AG04449 (cell line): ENCODE results near the gene CCL11.

Experiments used
- CTCF ChIA-PET: fragments of 350-600 bp; formaldehyde crosslinking; extraction: SDS; loops from one replicate; lab custom pipeline; 2021; ENCODE audit warnings: antibody characterized with exemption; lab: Yijun Ruan, JAX
- POLR2A ChIA-PET: fragments of 400-600, 350-600 bp; formaldehyde crosslinking; extraction: SDS; loops from one replicate; lab custom pipeline; 2020; ENCODE audit warnings: antibody characterized with exemption, inconsistent platforms; lab: Yijun Ruan, JAX
- DNase-seq: peaks from one replicate; pipeline ENCODE4 v3.0.0-alpha.2; 2010; ENCODE audit warnings: low read depth, low spot score
- H3K4me3 ChIP-seq: 2 replicates; pipeline ENCODE4 v1.5.1; 2011; ENCODE audit warnings: low read depth, mild to moderate bottlenecking, control low read depth, low read length
- TF ChIP-seq, protein P1 (sequence below): IDR thresholded peaks from one replicate; pipeline ENCODE4 v1.5.1; 2011; ENCODE audit warnings: mild to moderate bottlenecking, moderate library complexity, low read length, control low read depth, inconsistent platforms; ENCODE audit not compliant: insufficient read depth; ENCODE audit errors: missing control alignments

Gene CCL11

DNA sequence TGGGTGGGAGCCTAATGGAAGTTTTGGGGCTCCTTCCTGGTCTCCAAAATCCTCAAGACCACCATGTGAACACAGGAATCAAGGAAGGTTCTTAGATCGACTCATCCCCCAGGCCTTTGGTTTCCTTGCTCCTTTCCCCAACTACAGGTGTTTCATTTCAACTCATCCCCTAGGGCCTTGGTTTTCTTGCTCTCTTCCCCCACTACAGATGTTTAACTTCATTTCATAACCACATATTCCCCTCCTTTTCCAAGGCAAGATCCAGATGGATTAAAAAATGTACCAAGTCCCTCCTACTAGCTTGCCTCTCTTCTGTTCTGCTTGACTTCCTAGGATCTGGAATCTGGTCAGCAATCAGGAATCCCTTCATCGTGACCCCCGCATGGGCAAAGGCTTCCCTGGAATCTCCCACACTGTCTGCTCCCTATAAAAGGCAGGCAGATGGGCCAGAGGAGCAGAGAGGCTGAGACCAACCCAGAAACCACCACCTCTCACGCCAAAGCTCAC, at the start of gene CCL11:
CCL11 (plus strand) TSS at position 457 of the 507 bp plus-strand sequence. CDS start 67 bp downstream, outside the sequence.
- DNase-seq: no peak
- no peak within 1 kb of the TSS for H3K4me3 ChIP-seq
- CTCF ChIA-PET: interaction anchor here (1.0 to 2.4 kb wide), 2 partner anchors 76 to 85 kb away, joined by 4 to 7 read pairs; no protein-coding TSS in a partner anchor
- TF ChIP-seq, protein P1, sequence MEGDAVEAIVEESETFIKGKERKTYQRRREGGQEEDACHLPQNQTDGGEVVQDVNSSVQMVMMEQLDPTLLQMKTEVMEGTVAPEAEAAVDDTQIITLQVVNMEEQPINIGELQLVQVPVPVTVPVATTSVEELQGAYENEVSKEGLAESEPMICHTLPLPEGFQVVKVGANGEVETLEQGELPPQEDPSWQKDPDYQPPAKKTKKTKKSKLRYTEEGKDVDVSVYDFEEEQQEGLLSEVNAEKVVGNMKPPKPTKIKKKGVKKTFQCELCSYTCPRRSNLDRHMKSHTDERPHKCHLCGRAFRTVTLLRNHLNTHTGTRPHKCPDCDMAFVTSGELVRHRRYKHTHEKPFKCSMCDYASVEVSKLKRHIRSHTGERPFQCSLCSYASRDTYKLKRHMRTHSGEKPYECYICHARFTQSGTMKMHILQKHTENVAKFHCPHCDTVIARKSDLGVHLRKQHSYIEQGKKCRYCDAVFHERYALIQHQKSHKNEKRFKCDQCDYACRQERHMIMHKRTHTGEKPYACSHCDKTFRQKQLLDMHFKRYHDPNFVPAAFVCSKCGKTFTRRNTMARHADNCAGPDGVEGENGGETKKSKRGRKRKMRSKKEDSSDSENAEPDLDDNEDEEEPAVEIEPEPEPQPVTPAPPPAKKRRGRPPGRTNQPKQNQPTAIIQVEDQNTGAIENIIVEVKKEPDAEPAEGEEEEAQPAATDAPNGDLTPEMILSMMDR: no peak
- POLR2A ChIA-PET: no interaction called here

DNA sequence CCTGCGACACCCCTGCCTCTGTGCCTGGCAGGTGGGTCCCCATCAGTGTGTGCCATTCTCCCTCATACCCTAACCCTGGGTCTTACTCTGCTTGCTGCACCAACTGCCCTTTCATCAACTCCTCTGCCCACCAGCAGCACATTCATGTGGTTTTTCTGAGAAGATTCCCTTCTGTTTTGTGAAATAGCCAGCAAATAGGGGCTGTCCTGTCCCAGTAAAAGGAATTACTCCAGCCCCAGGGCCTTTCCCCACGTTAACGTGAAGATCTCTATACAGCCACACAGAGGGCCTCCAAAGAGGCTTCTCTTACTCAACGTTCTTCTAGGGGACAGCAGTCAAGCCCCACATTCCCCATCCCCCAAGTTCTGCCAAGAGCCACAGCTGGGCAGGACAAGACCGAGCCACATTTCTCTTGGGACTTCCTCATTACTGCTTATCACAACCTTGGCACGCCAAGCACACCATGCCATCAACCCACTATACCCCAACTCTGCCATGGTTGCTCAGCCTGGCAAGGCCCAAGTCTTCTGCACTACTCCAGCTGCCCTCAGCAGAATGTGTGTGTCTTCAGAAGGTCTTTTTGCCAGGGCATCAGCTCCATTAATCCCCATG, 49.2 kb upstream of the CCL11 start:
- ChIA-PET POLR2A (interaction anchor here (1.2 kb wide), 1 partner anchor 16 kb away, joined by 4 read pairs; no protein-coding TSS in a partner anchor), CTCF (interaction anchor here (0.8 to 3.4 kb wide), 3 partner anchors 13 to 124 kb away, joined by 3 to 14 read pairs (median 7); no protein-coding TSS in a partner anchor)
- TF ChIP-seq, protein P1: no peak
- H3K4me3 ChIP-seq: no peak overlapping the region
- DNase-seq: no peak

DNA sequence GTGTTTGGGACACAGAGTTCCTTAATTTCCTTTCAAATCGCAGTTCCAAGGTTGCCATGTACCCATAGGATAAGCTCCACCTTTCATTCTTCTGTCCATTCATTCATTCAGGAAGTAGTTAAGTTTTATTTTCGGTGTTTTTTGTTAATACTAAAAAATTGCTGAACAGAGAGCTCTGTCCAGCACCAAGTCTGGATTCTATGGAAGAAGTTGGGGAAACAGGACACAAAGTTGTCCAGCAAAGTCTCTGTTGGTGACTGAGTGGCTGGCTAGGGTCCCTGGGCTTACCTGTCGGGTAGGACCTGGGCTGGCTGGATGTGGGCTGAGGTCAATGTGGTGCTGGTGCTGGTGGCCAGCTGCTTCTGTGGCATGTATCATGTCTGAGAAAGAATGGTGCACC, 48.1 kb upstream of the CCL11 start:
- H3K4me3 ChIP-seq: no peak overlapping the region
- POLR2A ChIA-PET: interaction anchor here (1.4 kb wide), 1 partner anchor 15 kb away, joined by 5 read pairs; no protein-coding TSS in a partner anchor
- TF ChIP-seq, protein P1: no peak
- CTCF ChIA-PET: interaction anchor here (1.5 to 3.1 kb wide), 2 partner anchors 37 to 124 kb away, joined by 7 to 23 read pairs; partner anchors contain the start of gene CCL1
- no peak for DNase-seq

DNA sequence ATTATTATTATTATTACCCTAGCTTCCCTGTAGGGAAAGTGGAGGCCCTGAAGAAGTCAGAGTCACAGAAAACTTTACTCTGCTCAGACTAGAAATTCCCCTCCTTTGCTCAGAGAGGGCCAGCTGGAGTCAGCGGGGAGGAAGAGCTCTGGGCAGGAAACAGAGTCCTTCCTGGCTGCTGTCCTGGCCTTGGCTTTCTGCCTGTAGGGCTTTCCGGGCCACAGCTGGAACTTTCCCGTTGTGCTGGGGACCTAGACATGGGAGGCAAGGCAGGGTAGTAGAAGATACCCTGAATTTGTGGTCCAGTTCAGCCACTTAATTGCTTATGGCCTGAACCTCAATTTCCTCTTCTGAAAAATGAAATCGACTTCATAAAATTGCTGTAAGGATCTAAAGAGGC, 44.5 kb upstream of the CCL11 start:
- ChIA-PET CTCF (interaction anchor here (1.4 to 1.8 kb wide), 2 partner anchors 65 to 120 kb away, joined by 4 to 6 read pairs; no protein-coding TSS in a partner anchor), POLR2A (no interaction called here)
- DNase-seq: no peak
- H3K4me3 ChIP-seq: no peak overlapping the region
- TF ChIP-seq, protein P1: no peak

DNA sequence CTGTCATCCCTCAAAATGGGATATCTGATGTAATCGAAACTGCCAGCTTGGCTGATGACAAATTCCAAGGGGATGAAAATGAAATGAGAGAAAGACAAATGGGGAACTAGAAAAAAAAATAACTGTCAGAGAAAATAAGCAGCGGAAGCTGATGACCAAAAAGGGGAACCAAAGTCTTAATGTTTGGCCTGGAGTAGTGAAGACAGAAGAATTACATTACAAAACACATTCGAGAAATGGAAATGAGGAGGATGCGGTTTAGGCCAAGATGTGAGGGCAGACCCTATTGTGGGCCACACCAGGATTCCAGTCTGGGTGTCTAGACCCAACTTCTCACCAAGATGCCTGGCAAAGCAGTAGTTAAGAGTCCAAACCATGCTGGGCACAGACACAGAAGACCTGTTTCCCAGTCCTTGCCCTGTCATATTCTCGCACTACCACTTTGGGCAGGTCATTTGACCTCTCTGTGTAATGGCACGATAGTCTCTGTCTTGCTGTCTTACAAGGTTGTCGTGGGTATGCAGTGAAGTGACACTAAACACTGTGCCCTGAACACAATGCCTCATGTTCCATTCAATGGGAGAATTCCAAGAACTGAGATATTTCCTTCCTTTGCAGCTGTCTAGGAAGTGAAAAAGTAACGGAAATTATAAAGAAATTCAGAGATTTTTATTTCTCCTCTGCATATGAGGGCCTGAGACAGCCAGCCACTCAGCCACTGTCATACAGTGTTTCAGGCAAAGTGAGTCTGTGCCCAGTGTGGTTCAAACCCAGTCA, 42.8 kb upstream of the CCL11 start:
- CTCF ChIA-PET: interaction anchor here (0.7 to 1.8 kb wide), 4 partner anchors 64 to 118 kb away, joined by 3 to 6 read pairs (median 4); no protein-coding TSS in a partner anchor
- H3K4me3 ChIP-seq: no peak overlapping the region
- TF ChIP-seq, protein P1: no peak
- POLR2A ChIA-PET: no interaction called here
- no peak for DNase-seq
